GM21528 (cell line): ENCODE data around the gene MIER2.
"Not testable (repeated sequence)": the region's sequence is repeated elsewhere in the genome, so short reads cannot be mapped to it uniquely, and the experiment has no call there.

Source experiments
- ATAC-seq: cut with Tn5 transposase; IDR thresholded peaks from one replicate; pipeline ENCODE4 v1.9.1; 2021; ENCODE audit warnings: mild to moderate bottlenecking, moderate library complexity; ENCODE audit not compliant: unreplicated experiment, low FRiP score

MIER2 gene

GRCh38 chr19:362683-363082 lies 18.1 kb upstream of the MIER2 start:
- no peak for ATAC-seq

GRCh38 chr19:362154-362553 lies 17.6 kb upstream of the MIER2 start:
- no peak for ATAC-seq

- ATAC-seq: no peak
Measured at GRCh38 chr19:359653-359925, 15.0 kb upstream of the MIER2 start.

- ATAC-seq: not testable (repeated sequence)
Measured at GRCh38 chr19:355536-355935, 10.9 kb upstream of the MIER2 start.

- no peak for ATAC-seq
Measured at GRCh38 chr19:355134-355533, 10.5 kb upstream of the MIER2 start.

- no peak for ATAC-seq
Measured at GRCh38 chr19:351976-352625, 7.5 kb upstream of the MIER2 start.

GRCh38 chr19:347946-348861 lies 3.6 kb upstream of the MIER2 start:
- ATAC-seq: no peak

GRCh38 chr19:345320-345879 lies 804 bp upstream of the MIER2 start:
- no peak for ATAC-seq

GRCh38 chr19:343941-344624 lies 513 bp downstream of the MIER2 start:
- ATAC-seq: no peak

GRCh38 chr19:343451-343931 lies 1.1 kb downstream of the MIER2 start:
- no peak for ATAC-seq

- ATAC-seq: no peak
Measured at GRCh38 chr19:342801-343421, 1.7 kb downstream of the MIER2 start.

- no peak for ATAC-seq
Measured at GRCh38 chr19:342128-342455, 2.5 kb downstream of the MIER2 start.

- ATAC-seq: no peak
Measured at GRCh38 chr19:341386-342127, 3.0 kb downstream of the MIER2 start.

- no peak for ATAC-seq
Measured at GRCh38 chr19:340620-341385, 3.8 kb downstream of the MIER2 start.

- no peak for ATAC-seq
Measured at GRCh38 chr19:339262-339887, 5.2 kb downstream of the MIER2 start.

GRCh38 chr19:338421-338820 lies 6.2 kb downstream of the MIER2 start:
- no peak for ATAC-seq

GRCh38 chr19:336067-336614 lies 8.5 kb downstream of the MIER2 start:
- no peak for ATAC-seq

GRCh38 chr19:335486-336066 lies 9.0 kb downstream of the MIER2 start:
- ATAC-seq: no peak
